Skin of body (tissue), 2 donors: ENCODE results near the gene CTRB2. TPM values are rescaled to one million over a fixed set of nuclear protein-coding genes. Genes with fewer than 3 reads are reported as not detected.
"Not testable (repeated sequence)": the region's sequence is repeated elsewhere in the genome, so short reads cannot be mapped to it uniquely, and the experiment has no call there.

Experiments used
- DNase-seq: peaks from one replicate; lab custom pipeline; 2025; lab: John Stamatoyannopoulos, UW
- total RNA-seq: library from RNA; depleted of rRNA; stranded (reverse); fragments of >200 nt; gene quantifications from one replicate; pipeline ENCODE4 v1.2.3, GENCODE V29; 2014

CTRB2 gene
- total RNA-seq, 1 donor from 2014 or later: not detected

GRCh38 chr16:75205961-75206748 lies 806 bp downstream of the CTRB2 start:
- DNase-seq: not testable (repeated sequence)

DNA sequence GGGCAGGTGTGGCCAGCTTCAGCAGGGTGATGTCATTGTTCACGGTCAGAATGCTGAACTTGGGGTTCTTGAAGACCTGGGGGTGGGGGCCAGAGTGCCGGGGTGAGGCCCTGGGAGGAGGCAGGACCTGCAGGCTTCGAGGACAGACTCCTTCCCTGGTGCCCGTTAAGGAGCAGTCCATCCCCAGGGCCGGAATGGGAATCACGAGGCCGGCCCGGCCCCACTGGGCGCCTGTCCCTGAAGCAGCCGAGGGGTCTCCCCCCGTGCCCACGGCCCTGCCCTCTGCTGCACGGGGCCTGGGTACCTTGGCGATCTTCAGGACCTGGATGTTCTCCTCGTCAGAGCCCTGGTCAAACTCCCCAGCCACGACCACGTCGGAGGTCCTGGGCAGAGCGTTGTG lies 1.5 kb downstream of the CTRB2 start:
- not testable (repeated sequence) for DNase-seq

GRCh38 chr16:75204905-75205304 lies 2.1 kb downstream of the CTRB2 start:
- not testable (repeated sequence) for DNase-seq

DNA sequence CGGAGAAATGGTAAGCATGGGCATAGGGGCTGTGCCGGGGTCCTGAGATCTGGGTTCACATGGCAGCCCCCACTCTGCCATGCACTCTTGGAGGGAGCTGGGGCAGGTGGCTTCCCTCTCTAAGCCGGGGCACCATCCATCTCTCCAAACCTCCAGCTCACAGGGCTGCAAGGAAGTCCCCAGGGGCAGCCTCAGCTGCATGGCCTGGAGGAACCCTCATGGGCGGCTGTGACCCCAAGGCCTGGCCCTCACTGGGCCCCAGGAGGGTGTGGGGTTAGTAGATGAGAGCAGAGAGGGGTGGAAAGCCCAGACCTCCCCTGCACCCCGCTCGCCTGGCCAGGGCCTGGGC lies 2.6 kb downstream of the CTRB2 start:
- no peak for DNase-seq

DNA sequence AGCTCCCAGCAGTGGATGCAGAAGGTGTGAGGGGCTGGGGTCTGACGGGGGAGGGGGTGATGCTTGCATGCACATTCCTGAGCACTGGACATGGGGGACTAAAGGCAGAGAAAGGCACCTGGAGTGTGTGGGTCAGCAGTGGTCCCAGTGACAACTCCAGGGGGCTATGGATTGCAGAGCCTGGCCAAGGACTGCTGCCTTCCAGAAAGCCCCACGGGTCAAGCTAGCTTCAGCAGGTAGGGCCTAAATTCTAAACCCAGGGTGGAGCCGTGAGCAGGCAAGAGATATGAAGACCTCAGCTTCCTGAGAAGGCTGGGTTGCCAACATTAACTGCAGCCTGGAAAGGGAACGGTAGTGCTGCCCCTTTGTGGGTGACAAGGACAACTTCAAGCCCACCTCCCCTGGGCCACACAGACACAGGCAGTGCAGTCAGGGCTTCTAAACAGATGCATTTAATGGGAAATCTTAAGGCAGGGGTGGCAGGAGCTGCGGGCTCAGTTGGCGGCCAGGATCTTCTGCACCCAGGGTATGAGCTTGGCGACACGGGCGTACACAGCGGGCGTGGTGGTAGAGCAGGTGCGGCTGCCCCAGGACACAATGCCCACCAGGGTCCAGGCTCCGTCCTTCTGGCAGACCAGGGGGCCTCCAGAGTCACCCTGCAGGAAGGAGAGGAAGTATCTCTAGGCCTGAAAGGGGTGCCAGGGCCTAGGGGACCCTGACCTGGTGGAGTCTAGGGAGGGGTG lies 3.1 kb downstream of the CTRB2 start:
- no peak for DNase-seq

DNA sequence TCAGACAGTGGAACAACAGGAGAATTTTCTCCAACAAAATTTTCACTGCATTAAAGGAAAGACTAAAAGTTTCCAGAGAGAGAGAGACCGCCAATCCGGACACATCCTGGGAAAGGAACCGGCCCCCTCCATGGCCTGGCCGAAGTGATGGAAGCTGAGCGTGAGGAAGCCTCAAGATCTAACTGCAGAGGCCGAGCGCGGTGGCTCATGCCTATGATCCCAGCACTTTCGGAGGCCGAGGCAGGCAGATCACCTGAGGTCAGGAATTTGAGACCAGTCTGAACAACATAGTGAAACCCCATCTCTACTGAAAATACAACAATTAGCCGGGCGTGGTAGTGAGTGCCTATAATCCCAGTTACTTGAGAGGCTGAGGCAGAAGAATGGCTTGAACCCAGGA lies 3.9 kb downstream of the CTRB2 start:
- no peak for DNase-seq

DNA sequence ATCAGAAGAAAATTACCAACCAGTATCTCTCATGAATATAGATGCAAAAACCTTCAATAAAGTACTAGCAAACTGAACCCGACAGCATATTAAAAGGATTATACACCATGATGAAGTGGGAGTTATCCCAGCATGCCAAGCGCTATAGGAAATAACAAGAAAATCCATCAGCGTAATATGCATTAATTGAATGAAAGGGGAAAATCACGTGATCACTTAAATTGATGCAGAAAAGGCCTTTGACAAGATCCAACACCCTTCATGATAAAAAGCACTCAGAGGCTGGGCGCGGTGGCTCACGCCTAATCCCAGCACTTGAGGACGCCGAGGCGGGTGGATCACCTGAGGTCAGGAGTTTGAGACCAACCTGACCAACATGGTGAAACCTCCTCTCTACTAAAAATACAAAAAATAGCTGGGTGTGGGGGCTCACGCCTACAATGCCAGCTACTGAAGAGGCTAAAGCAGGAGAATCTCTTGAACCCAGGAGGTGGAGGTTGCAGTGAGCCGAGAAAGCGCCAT lies 4.8 kb downstream of the CTRB2 start:
- DNase-seq: no peak

DNA sequence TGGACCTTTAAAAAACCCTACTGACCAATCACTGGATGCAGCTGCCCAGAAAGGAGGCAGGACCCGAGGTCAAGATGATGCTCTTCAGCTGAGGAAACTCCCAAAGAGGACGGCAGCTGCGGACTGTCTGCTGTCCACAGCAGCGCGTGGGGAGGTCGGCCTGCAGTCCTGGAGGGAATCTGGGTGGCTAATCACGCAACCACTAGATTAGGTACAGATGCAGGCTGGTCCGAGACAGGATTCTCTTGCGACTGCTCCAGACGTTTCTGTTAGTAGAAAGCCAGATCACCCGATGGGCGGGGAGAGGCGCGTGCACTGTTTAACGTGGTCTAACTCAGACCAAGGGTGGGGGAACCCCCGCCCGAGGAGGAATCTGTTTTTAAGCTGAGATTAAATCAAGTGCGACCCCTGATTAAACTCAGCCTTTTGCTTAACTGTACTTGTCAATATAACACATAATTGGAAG lies 8.8 kb downstream of the CTRB2 start:
- DNase-seq: no peak

DNA sequence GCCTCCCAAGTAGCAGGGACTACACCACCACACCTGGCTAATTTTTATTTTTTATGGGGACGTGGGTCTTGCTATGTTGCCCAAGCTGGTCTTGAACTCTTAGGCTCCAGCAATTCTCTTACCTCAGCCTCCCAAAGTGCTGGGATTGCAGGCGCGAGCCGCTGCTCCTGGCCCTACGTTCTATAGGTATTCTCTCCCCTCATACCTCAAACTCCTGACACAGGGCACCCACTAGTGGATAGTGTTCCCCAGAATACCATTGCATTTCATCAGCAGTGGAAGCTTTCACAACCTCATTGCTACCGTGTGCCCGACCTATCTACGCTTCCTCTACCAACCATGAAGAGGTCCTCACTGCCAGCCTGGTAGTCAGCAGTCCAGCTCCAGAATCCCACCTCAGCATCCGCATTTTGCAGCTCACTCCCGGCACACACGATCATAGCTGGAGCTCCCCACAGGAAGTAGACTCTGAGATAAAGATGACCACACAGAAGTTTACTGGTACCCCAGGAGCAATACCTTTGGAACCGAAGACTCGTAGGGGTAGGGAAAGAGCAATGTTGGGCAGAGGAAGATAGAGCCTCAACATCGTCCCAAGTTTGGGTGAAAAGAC lies 9.3 kb downstream of the CTRB2 start:
- DNase-seq: no peak

DNA sequence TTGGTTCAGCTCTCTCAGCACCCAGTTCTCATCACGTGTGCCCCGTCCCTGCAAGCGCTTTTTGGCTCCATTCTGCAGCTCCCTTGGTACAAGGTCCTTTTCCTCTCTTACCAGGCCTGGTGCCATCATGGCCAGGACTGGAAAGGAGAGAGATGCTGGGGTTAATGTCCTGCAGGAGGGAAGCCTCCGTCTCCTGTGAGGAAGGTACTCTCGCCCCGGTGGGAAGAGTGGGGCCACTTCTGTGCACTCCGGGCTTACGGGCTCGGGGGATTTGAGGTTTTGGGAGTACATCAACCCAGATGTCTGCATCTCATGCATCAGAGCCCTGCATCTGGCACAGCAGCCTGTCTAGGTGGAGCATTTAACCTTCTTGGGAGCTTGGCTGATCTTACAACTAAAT lies 10.1 kb downstream of the CTRB2 start:
- no peak for DNase-seq

DNA sequence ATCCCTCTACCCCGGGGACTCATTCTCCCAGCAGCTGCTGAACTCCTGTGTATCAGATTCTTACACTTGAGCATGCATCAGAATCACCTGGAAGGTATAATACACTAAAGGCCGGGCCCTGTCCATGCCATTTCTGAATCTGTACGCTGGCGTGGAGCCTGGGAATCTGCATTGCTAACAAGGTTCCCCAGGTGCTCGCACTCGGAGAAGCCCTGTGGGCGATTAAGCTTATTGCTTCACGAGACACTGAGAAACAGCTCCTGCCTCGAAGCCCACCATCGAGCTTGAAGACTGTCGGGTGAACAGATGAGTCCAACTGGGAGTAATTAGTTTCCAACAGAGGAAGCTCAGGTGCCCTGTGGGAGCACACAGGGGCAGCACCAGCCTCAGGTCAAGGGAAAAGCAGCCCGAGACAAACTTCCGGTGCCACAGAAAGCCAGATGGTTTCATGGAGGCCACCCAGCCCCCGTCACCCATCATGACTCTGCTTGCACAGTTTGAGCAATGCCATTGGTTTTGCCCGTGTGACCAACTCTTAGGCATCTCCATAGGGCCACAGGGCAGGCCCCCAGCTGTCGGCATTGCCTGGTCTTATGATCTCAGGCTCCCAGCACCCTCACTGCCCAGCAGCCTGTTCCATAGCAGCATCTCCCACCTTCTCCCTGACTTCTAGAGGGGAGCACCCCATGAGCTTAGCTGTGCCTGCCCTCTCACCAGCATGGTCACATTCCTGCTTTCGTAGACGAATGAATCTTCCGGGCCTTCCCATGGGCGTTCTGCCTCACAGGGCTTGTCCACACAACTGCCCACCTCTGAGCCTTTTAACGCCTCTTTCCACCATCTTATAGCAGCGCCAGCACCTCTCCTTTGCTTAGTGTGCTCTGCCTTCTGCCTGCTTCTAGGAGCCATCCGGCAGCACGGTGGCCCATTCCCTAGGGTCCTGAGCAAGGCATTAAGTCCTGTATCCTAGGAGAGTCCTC lies 10.9 kb downstream of the CTRB2 start:
- no peak for DNase-seq

- DNase-seq: no peak
These were observed 13.1 kb downstream of the CTRB2 start for GRCh38 chr16:75193730-75194444.

- DNase-seq: no peak
These were observed 13.7 kb downstream of the CTRB2 start for GRCh38 chr16:75193265-75193650.

- DNase-seq: no peak
These were observed 14.2 kb downstream of the CTRB2 start for GRCh38 chr16:75192606-75193264.

- DNase-seq: no peak
These were observed 17.2 kb downstream of the CTRB2 start for GRCh38 chr16:75189638-75190245.

DNA sequence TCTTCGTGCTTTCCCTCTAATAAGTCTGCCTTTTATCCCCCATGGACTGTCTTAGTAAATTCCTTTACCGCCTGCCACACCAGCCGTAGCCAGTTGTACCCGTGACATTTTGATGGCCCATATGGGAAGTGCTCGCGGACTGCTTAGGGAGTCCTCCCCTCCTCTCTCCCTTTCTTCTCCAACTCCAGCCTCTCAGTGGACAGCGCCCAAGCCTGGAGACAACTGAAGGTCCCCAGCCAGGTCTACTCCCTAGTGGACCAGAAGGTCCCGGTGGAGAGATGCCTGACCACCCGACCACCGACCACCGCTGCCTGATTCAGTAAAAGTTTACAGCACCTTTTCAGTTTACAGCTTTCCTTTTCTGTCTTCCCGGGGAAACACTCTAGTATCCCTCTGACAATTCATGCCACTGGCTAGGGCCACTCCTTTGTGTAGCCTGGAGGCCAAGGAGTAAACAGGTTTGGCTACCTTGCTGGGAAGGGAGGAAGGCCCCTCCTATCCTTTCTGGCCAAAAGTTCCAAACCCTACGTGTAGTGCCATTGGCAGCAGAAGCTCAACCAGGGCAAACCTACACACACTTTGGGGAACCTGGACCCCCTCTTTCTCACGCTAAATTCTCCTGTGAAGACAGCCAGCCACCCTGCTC lies 18.0 kb downstream of the CTRB2 start:
- DNase-seq: no peak

GRCh38 chr16:75181630-75182029 lies 25.3 kb downstream of the CTRB2 start:
- DNase-seq: no peak

DNA sequence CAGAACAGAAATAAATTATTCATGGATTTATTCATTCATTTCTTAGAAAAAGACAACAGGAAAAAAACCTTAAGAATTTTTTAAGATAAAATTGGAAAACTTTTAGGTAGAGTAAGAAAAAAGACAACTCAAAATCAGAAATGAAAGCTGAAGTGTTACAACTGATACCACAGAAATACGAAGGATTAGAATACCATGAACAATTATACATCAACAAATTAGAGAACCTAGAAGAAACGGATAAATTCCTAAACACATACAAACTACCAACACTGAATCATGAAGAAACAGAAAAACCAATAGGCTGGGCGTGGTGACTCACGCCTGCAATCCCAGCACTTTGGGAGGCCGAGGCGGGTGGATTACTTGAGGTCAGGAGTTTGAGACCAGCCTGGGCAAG lies 27.8 kb downstream of the CTRB2 start:
- DNase-seq: no peak

- DNase-seq: no peak
These were observed 30.0 kb downstream of the CTRB2 start for GRCh38 chr16:75176926-75177325.
